CD4-positive, alpha-beta T cell (primary cell): ENCODE results near the gene SAMD8. TPM values are rescaled to one million over a fixed set of nuclear protein-coding genes. Genes with fewer than 3 reads are reported as not detected.

Source experiments
- ATAC-seq: fragments of 200-7000 bp; cut with Tn5 transposase; one replicate; pipeline ENCODE4 v1.10.0; 2022; ENCODE audit warnings: mild to moderate bottlenecking; ENCODE audit not compliant: poor library complexity
- CTCF ChIA-PET: fragments of 350-600 bp; sonication (Branson Sonifier 250); formaldehyde crosslinking; loops from one replicate; lab custom pipeline; 2021; ENCODE audit warnings: antibody characterized with exemption, inconsistent platforms; lab: Charles Lee
- POLR2A ChIA-PET: fragments of 350-600 bp; sonication (Branson Sonifier 250); formaldehyde crosslinking; loops from one replicate; lab custom pipeline; 2021; ENCODE audit warnings: antibody characterized with exemption, inconsistent platforms; lab: Charles Lee
- DNase-seq, 14 experiments: peaks; one replicate each; pipeline ENCODE4 v3.0.0-alpha.2; 2013 to 2020; ENCODE audit warnings: mixed read lengths in 2 of 14
- H3K27ac ChIP-seq, 2 donors: one replicate each; pipeline versions ENCODE4 v1.5.1 to v1.7.0; 2013; ENCODE audit warnings: low read length in 2 of 2, low read depth in 1 of 2, mild to moderate bottlenecking in 1 of 2
- H3K27me3 ChIP-seq, 2 experiments: 1 replicate in 1 of 2; 2 replicates in 1 of 2; pipeline versions ENCODE4 v1.6.1 to v1.7.0; 2013; ENCODE audit warnings: low read length in 2 of 2, control low read depth in 1 of 2, mild to moderate bottlenecking in 1 of 2, moderate library complexity in 1 of 2; ENCODE audit not compliant: insufficient read depth in 2 of 2, control insufficient read depth in 1 of 2
- H3K36me3 ChIP-seq: one replicate; pipeline ENCODE4 v1.6.1; 2013; ENCODE audit warnings: low read length, control low read depth; ENCODE audit not compliant: insufficient read depth
- H3K4me1 ChIP-seq: one replicate; pipeline ENCODE4 v1.6.1; 2013; ENCODE audit warnings: low read length, control low read depth; ENCODE audit not compliant: insufficient read depth
- H3K4me3 ChIP-seq: one replicate; pipeline ENCODE4 v1.5.1; 2013; ENCODE audit warnings: mild to moderate bottlenecking, low read length, moderate library complexity
- H3K9me3 ChIP-seq, 2 experiments: 1 replicate in 1 of 2; 2 replicates in 1 of 2; pipeline versions ENCODE4 v1.6.1 to v1.7.0; 2013; ENCODE audit warnings: low read length in 2 of 2, mild to moderate bottlenecking in 2 of 2, control low read depth in 1 of 2, moderate library complexity in 1 of 2; ENCODE audit not compliant: control insufficient read depth in 1 of 2, insufficient read depth in 1 of 2
- H3K27ac Mint-ChIP-seq: one replicate; pipeline ENCODE4 v1.8.0; 2020; ENCODE audit warnings: mixed read lengths
- H3K27me3 Mint-ChIP-seq: one replicate; pipeline ENCODE4 v1.8.0; 2021; ENCODE audit warnings: mixed read lengths
- H3K36me3 Mint-ChIP-seq: one replicate; pipeline ENCODE4 v1.8.0; 2021; ENCODE audit warnings: low read depth, mixed read lengths
- H3K4me1 Mint-ChIP-seq: one replicate; pipeline ENCODE4 v1.8.0; 2021; ENCODE audit warnings: low read depth, mixed read lengths
- H3K4me3 Mint-ChIP-seq: one replicate; pipeline ENCODE4 v1.8.0; 2020; ENCODE audit warnings: mild to moderate bottlenecking, mixed read lengths
- H3K9me3 Mint-ChIP-seq: one replicate; pipeline ENCODE4 v1.8.0; 2020; ENCODE audit warnings: mixed read lengths
- intact Hi-C, 2 experiments: fragments of 100-400 bp; cut with DNase I in 1 of 2; cut with micrococcal nuclease in 1 of 2; formaldehyde crosslinking; loops; one replicate each; pipeline versions ENCODE4 v1.15.1 to v1.9.0; 2023 to 2025; cut with DNase I, micrococcal nuclease
- total RNA-seq, 174 experiments: library from RNA in 2 of 174; stranded (reverse) in 2 of 174; gene quantifications; one replicate each; pipeline ENCODE4 v1.2.3 and lab custom pipeline; 2021 to 2026
- TF ChIP-seq, protein P1 (sequence below): fragments of 200-600 bp; IDR thresholded peaks from one replicate; pipeline ENCODE4 v1.8.0; 2022; ENCODE audit warnings: antibody characterized with exemption, mild to moderate bottlenecking

The SAMD8 gene
- total RNA-seq, 2 experiments from 2014 or later: 34.1 to 37.4 TPM

DNA sequence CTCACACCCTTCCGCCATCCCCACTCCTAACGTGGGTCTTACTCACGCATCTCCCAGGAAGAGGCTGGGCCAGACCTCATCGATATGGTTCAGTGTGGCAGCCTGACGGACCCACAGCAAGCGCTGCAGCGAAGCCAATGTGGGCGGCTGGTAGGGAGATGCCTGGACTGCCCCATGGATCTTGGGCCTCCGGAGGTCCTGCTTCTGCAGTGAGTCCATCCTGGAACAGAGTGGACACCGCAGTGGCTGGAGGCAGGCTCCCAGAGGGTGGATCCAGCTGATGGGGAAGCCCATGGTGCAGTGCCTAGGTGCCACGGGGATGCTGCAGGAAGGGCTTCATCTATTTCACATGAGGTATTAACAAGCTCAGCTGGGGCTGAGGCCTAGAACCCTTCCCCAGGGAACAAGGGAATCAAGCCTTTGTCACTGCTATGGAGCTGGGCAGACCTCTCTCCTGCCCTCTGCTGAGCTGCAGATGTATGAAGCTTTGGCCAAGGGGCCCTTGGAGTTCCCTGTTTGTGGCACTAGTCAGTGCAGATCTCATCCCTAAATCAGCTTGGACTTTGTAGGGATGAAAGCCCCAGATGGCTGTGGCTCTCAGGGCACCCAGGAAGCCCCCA, 13.7 kb upstream of the SAMD8 start:
- TF ChIP-seq, protein P1, sequence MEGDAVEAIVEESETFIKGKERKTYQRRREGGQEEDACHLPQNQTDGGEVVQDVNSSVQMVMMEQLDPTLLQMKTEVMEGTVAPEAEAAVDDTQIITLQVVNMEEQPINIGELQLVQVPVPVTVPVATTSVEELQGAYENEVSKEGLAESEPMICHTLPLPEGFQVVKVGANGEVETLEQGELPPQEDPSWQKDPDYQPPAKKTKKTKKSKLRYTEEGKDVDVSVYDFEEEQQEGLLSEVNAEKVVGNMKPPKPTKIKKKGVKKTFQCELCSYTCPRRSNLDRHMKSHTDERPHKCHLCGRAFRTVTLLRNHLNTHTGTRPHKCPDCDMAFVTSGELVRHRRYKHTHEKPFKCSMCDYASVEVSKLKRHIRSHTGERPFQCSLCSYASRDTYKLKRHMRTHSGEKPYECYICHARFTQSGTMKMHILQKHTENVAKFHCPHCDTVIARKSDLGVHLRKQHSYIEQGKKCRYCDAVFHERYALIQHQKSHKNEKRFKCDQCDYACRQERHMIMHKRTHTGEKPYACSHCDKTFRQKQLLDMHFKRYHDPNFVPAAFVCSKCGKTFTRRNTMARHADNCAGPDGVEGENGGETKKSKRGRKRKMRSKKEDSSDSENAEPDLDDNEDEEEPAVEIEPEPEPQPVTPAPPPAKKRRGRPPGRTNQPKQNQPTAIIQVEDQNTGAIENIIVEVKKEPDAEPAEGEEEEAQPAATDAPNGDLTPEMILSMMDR: no peak
- Histone ChIP-seq H3K9me3 (no peaks in the 10 kb centered on the region), H3K27me3 (no peaks in the 10 kb centered on the region), H3K27ac (no peak overlapping the region), H3K4me1 (peaks cover 8% of the 10 kb centered on the region), H3K36me3 (no peaks in the 10 kb centered on the region), H3K4me3 (no peak overlapping the region)
- ChIA-PET CTCF (no interaction called here), POLR2A (interaction anchor here (0.8 kb wide), 2 partner anchors 9 to 88 kb away, joined by 3 read pairs; no protein-coding TSS in a partner anchor)
- H3K27ac Mint-ChIP-seq: no peak overlapping the region
- no peak overlapping the region for H3K4me3 Mint-ChIP-seq
- ATAC-seq (no peak), DNase-seq (no peak)
- no peaks in the 10 kb centered on the region for H3K27me3 Mint-ChIP-seq
- no peaks in the 10 kb centered on the region for H3K36me3 Mint-ChIP-seq
- H3K9me3 Mint-ChIP-seq: no peaks in the 10 kb centered on the region
- H3K4me1 Mint-ChIP-seq: peaks cover 5% of the 10 kb centered on the region
- intact Hi-C loops: loop anchor here in 1 of 2 experiments (10.0 kb wide), 1 partner anchor 963 kb away; no protein-coding TSS in a partner anchor

DNA sequence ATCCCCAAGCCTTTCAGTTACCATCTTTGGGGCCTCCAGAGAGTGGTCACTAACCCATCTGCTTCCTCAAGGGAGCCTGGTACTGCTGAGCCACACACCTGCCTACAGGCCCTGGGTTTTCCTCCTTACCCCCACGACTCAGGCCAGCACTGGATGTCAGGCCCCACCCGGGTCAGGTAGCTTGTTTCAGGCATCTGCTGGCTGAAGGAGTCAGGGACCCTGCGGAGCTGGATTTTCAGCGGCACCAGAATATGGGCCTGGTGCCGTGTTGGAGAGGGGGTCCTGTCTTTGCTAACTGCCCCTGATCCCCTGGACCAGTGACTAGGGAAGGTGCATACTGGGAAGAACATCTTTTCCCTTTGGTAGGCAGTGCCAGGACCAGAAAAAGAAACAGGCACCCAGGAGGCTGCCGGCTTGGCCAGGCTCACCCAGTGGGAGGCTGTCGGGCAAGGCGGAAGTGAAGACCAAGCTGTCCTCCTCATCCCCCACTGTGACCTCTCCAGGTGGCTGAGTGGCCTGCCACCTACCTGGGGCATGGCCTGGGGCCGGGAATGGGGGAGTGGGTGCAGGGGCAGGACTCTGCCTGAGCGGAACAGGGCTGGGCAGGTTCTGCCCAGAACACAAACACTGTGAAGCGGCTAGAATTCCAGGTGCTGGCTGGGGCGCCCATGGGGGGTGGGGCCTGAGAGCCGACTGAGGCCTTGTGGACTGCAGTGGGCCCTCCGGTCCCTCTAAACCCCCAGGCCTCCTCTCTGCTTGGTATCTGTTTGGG, 12.4 kb upstream of the SAMD8 start:
- DNase-seq: no peak
- ChIA-PET CTCF (interaction anchor here (0.5 to 1.1 kb wide), 12 partner anchors 11 to 865 kb away, joined by 3 to 5 read pairs (median 4); partner anchors contain the start of gene VDAC2), POLR2A (interaction anchor here (0.6 kb wide), 1 partner anchor 430 kb away, joined by 3 read pairs; no protein-coding TSS in a partner anchor)
- Histone ChIP-seq H3K4me1 (peaks cover 8% of the 10 kb centered on the region), H3K4me3 (no peak overlapping the region), H3K27me3 (no peaks in the 10 kb centered on the region), H3K36me3 (no peaks in the 10 kb centered on the region), H3K27ac (no peak overlapping the region), H3K9me3 (no peaks in the 10 kb centered on the region)
- TF ChIP-seq, protein P1: no peak
- ATAC-seq: no peak
- H3K36me3 Mint-ChIP-seq: no peaks in the 10 kb centered on the region
- H3K4me1 Mint-ChIP-seq: peaks cover 5% of the 10 kb centered on the region
- H3K4me3 Mint-ChIP-seq: no peak overlapping the region
- no peaks in the 10 kb centered on the region for H3K9me3 Mint-ChIP-seq
- no peak overlapping the region for H3K27ac Mint-ChIP-seq
- H3K27me3 Mint-ChIP-seq: no peaks in the 10 kb centered on the region
- intact Hi-C loops: loop anchor here in 1 of 2 experiments (10.0 kb wide), 1 partner anchor 964 kb away; no protein-coding TSS in a partner anchor

DNA sequence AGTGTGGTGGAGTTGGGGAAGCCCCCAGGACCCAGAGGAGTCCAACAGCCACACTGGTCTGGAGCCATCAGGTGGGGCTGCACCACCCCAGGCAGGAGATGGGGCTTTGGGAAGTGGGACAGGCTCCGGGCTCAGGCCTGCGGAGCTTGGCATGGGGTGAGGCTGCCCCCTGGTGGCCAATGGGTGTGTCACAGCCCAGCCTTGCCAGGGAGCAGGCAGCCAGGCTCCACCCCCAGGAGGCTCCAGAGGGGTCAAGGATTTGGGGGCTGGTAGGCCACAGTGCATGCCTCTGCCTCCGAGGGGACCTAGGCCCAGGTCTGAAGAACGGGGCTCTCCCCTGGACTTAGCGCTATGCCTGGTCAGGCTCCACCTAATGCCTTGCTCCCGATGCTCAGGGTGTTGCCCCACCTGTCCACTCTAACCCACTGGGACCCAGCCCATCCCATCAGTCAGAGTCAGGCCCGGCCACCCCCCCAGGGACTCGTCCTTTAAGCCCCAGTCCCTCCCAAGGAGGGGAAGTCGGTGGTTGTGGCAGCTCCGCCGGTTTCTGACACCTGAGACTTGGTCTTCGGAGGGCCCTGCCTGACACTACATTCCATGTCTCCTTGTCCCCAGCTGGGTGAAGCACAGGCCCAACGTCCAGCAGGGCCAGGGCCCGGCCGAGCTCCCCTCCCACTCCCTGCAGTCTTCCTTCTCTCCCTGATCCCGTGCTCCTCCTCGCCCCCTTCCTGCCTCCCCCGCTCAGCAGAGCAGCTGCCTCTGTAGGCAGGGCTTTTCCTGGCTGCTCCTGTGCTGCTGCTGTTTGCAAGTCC, 11.3 kb upstream of the SAMD8 start:
- TF ChIP-seq, protein P1: peak; percentile 93
- Mint-ChIP-seq H3K9me3 (no peaks in the 10 kb centered on the region), H3K36me3 (no peaks in the 10 kb centered on the region), H3K4me1 (peaks cover 5% of the 10 kb centered on the region), H3K27ac (no peak overlapping the region), H3K4me3 (no peak overlapping the region), H3K27me3 (no peaks in the 10 kb centered on the region)
- H3K9me3 ChIP-seq: no peaks in the 10 kb centered on the region
- no peak overlapping the region for H3K27ac ChIP-seq
- ChIA-PET POLR2A (interaction anchor here (0.6 kb wide), 1 partner anchor 431 kb away, joined by 3 read pairs; no protein-coding TSS in a partner anchor), CTCF (interaction anchor here (0.5 to 1.1 kb wide), 12 partner anchors 10 to 866 kb away, joined by 3 to 5 read pairs (median 4); partner anchors contain the start of gene VDAC2)
- intact Hi-C loops: loop anchor here (1.0 to 10.0 kb wide), 5 partner anchors 365 to 965 kb away; no protein-coding TSS in a partner anchor
- peaks cover 8% of the 10 kb centered on the region for H3K4me1 ChIP-seq
- no peak overlapping the region for H3K4me3 ChIP-seq
- peak; percentile 99 for ATAC-seq
- H3K36me3 ChIP-seq: no peaks in the 10 kb centered on the region
- H3K27me3 ChIP-seq: no peaks in the 10 kb centered on the region
- DNase-seq: peak; percentile 60 to 89 (median 77)
